Measurements from ENCODE around the gene OSBPL8.

OSBPL8 gene

DNA sequence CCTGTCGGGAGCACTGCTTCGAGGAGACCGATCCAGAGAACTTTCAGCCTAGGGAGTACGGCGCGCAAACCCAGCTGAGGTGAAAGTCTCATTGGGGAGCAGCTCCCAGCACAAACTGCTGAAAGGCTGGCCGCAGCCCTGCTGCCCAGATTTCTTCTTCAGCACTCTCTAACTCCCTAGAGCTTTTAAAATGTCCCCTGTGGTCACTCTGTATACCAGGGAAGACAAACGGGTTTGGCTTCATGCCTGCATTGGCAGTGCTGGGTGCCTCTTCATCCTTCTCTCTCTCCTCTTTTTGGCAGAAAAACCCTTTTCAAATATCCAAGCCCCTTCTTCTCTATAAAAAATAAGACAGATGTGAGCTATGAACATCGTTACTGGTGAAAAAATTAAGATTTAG, 246.3 kb downstream of the OSBPL8 start:
- H3K36me3 ChIP-seq (ENCODE audit: insufficient read depth, low read length) = no peaks in the 10 kb centered on the region
- no peak overlapping the region for H3K4me3 ChIP-seq (ENCODE audit: low read depth in 1 of 2, low read length in 2 of 2)
- H3K9ac ChIP-seq (ENCODE audit: low read length) = no peak overlapping the region
- H3K27me3 ChIP-seq (ENCODE audit: control insufficient read depth in 1 of 2, insufficient read depth in 2 of 2, low read length in 2 of 2) = no peaks in the 10 kb centered on the region
- H3K27ac ChIP-seq (ENCODE audit: low read depth, low read length) = no peak overlapping the region
- H3K4me1 ChIP-seq (ENCODE audit: insufficient read depth, low read length) = no peaks in the 10 kb centered on the region
- H3K9me3 ChIP-seq (ENCODE audit: low read length) = no peaks in the 10 kb centered on the region

DNA sequence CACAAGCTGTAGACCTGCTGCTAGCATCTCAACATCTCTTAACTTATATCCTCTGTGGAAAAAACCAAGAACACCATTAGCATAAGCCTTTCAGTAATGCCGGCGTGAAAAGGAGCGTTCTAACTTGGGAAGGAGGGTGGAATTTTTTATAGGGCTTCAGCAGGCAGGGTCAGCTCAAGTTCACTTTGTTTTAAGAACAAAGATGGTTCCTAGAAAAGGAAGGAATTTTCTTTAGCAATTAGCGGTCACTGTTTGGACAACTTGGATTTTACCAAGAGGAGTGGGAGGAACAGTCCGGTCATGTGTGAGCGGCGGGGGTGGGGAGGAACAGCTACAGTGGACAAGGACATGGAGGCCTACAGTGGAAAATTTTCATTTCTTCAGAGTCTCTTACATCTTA, 247.3 kb downstream of the OSBPL8 start:
- Histone ChIP-seq H3K27ac (ENCODE audit: low read depth, low read length) (no peak overlapping the region), H3K9me3 (ENCODE audit: low read length) (no peaks in the 10 kb centered on the region), H3K4me3 (ENCODE audit: low read depth in 1 of 2, low read length in 2 of 2) (no peak overlapping the region), H3K9ac (ENCODE audit: low read length) (no peak overlapping the region), H3K36me3 (ENCODE audit: insufficient read depth, low read length) (no peaks in the 10 kb centered on the region), H3K4me1 (ENCODE audit: insufficient read depth, low read length) (no peaks in the 10 kb centered on the region), H3K27me3 (ENCODE audit: control insufficient read depth in 1 of 2, insufficient read depth in 2 of 2, low read length in 2 of 2) (no peaks in the 10 kb centered on the region)

- Histone ChIP-seq H3K36me3 (ENCODE audit: insufficient read depth, low read length) (no peaks in the 10 kb centered on the region), H3K9me3 (ENCODE audit: low read length) (no peaks in the 10 kb centered on the region), H3K4me3 (ENCODE audit: low read depth in 1 of 2, low read length in 2 of 2) (no peak overlapping the region), H3K4me1 (ENCODE audit: insufficient read depth, low read length) (no peaks in the 10 kb centered on the region), H3K27ac (ENCODE audit: low read depth, low read length) (no peak overlapping the region), H3K9ac (ENCODE audit: low read length) (no peak overlapping the region), H3K27me3 (ENCODE audit: control insufficient read depth in 1 of 2, insufficient read depth in 2 of 2, low read length in 2 of 2) (no peaks in the 10 kb centered on the region)
These were observed 247.8 kb downstream of the OSBPL8 start for GRCh38 chr12:76311796-76312195.

GRCh38 chr12:76310110-76310509, 249.5 kb downstream of the OSBPL8 start:
- Histone ChIP-seq H3K27me3 (ENCODE audit: control insufficient read depth in 1 of 2, insufficient read depth in 2 of 2, low read length in 2 of 2) (no peaks in the 10 kb centered on the region), H3K9me3 (ENCODE audit: low read length) (no peaks in the 10 kb centered on the region), H3K4me3 (ENCODE audit: low read depth in 1 of 2, low read length in 2 of 2) (no peak overlapping the region)

GRCh38 chr12:76308866-76309265, 250.7 kb downstream of the OSBPL8 start:
- Histone ChIP-seq H3K4me3 (ENCODE audit: low read depth in 1 of 2, low read length in 2 of 2) (no peak overlapping the region), H3K27ac (ENCODE audit: low read depth, low read length) (no peak overlapping the region), H3K9ac (ENCODE audit: low read length) (no peak overlapping the region)

More at GRCh38 chr12:76310110-76310509, 249.5 kb downstream of the OSBPL8 start:
- Histone ChIP-seq H3K27ac (ENCODE audit: low read depth, low read length) (no peak overlapping the region), H3K4me1 (ENCODE audit: insufficient read depth, low read length) (no peaks in the 10 kb centered on the region), H3K36me3 (ENCODE audit: insufficient read depth, low read length) (no peaks in the 10 kb centered on the region), H3K9ac (ENCODE audit: low read length) (no peak overlapping the region)

DNA sequence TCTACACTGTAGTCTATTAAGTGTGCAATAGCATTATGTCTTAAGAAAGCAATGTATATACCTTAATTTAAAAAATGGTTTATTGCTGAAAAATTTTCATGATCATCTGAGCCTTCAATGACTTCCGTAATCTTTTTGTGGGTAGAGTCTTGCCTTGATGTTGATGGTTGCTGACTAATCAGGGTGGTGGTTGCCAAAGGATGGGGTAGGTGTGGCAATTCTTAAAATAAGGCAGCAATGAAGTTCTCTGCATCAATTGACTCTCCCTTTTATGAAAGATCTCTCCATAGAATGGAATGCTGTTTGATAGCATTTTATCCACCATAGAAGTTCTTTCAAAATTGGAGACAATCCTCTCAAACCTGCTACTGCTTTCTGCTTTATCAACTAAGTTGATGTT, 252.5 kb downstream of the OSBPL8 start:
- H3K4me1 ChIP-seq (ENCODE audit: insufficient read depth, low read length) = no peaks in the 10 kb centered on the region
- no peaks in the 10 kb centered on the region for H3K9me3 ChIP-seq (ENCODE audit: low read length)
- H3K36me3 ChIP-seq (ENCODE audit: insufficient read depth, low read length) = no peaks in the 10 kb centered on the region

More at GRCh38 chr12:76308866-76309265, 250.7 kb downstream of the OSBPL8 start:
- Histone ChIP-seq H3K9me3 (ENCODE audit: low read length) (no peaks in the 10 kb centered on the region), H3K27me3 (ENCODE audit: control insufficient read depth in 1 of 2, insufficient read depth in 2 of 2, low read length in 2 of 2) (no peaks in the 10 kb centered on the region), H3K4me1 (ENCODE audit: insufficient read depth, low read length) (no peaks in the 10 kb centered on the region), H3K36me3 (ENCODE audit: insufficient read depth, low read length) (no peaks in the 10 kb centered on the region)

GRCh38 chr12:76303989-76304460, 255.5 kb downstream of the OSBPL8 start:
- no peaks in the 10 kb centered on the region for H3K36me3 ChIP-seq (ENCODE audit: insufficient read depth, low read length)
- H3K4me1 ChIP-seq (ENCODE audit: insufficient read depth, low read length) = no peaks in the 10 kb centered on the region
- H3K9ac ChIP-seq (ENCODE audit: low read length) = no peak overlapping the region
- H3K27ac ChIP-seq (ENCODE audit: low read depth, low read length) = no peak overlapping the region
- no peaks in the 10 kb centered on the region for H3K9me3 ChIP-seq (ENCODE audit: low read length)
- H3K27me3 ChIP-seq (ENCODE audit: control insufficient read depth in 1 of 2, insufficient read depth in 2 of 2, low read length in 2 of 2) = no peaks in the 10 kb centered on the region
- no peak overlapping the region for H3K4me3 ChIP-seq (ENCODE audit: low read depth in 1 of 2, low read length in 2 of 2)

More for the DNA sequence above, 252.5 kb downstream of the OSBPL8 start:
- no peak overlapping the region for H3K27ac ChIP-seq (ENCODE audit: low read depth, low read length)
- no peak overlapping the region for H3K9ac ChIP-seq (ENCODE audit: low read length)
- no peak overlapping the region for H3K4me3 ChIP-seq (ENCODE audit: low read depth in 1 of 2, low read length in 2 of 2)
- H3K27me3 ChIP-seq (ENCODE audit: control insufficient read depth in 1 of 2, insufficient read depth in 2 of 2, low read length in 2 of 2) = no peaks in the 10 kb centered on the region

- no peaks in the 10 kb centered on the region for H3K27me3 ChIP-seq (ENCODE audit: control insufficient read depth in 1 of 2, insufficient read depth in 2 of 2, low read length in 2 of 2)
These were observed 256.2 kb downstream of the OSBPL8 start for GRCh38 chr12:76303365-76303764.

More at GRCh38 chr12:76303365-76303764, 256.2 kb downstream of the OSBPL8 start:
- H3K4me1 ChIP-seq (ENCODE audit: insufficient read depth, low read length) = no peaks in the 10 kb centered on the region
- no peaks in the 10 kb centered on the region for H3K9me3 ChIP-seq (ENCODE audit: low read length)
- no peak overlapping the region for H3K4me3 ChIP-seq (ENCODE audit: low read depth in 1 of 2, low read length in 2 of 2)
- no peak overlapping the region for H3K9ac ChIP-seq (ENCODE audit: low read length)
- H3K27ac ChIP-seq (ENCODE audit: low read depth, low read length) = no peak overlapping the region
- no peaks in the 10 kb centered on the region for H3K36me3 ChIP-seq (ENCODE audit: insufficient read depth, low read length)
